ENCODE results near the gene SFMBT2.

DNA sequence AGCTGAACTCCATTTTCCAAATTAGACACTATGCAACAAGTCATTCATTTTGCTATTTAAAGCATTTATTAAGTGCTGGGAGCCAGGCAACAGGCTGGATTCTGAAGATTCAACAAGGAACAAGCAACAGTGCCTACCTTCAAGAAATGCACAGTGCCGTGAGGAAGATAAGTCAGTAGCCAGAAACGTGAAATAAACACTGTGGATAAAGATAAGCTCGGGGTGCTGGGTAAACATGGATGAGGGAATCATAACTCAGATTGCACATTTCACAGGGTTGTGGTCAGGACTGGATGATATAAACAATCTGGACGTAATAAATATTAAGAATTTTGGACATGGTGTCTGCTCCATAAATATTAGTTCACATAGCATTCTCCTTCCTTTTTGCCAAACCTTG lies 259.3 kb downstream of the SFMBT2 start:
- TF ChIP-seq CTCF (IDR thresholded peaks at IDR 0.05; ENCODE audit: low read depth, low read length), result no peak
- TF ChIP-seq EZH2phosphoT487 (IDR thresholded peaks at IDR 0.05; ENCODE audit: low read depth), result no peak
